Kidney epithelial cell (primary cell): ENCODE results near the gene LHFPL3. TPM values are rescaled to one million over a fixed set of nuclear protein-coding genes. Genes with fewer than 3 reads are reported as not detected.

Experiments
- DNase-seq: peaks from one replicate; pipeline ENCODE4 v3.0.0-alpha.2; 2010; ENCODE audit warnings: low read depth
- H3K27me3 ChIP-seq: 2 replicates; pipeline ENCODE4 v1.6.0; 2011; ENCODE audit warnings: low read length; ENCODE audit not compliant: control insufficient read depth, insufficient read depth
- H3K36me3 ChIP-seq: 2 replicates; pipeline ENCODE4 v1.5.1; 2011; ENCODE audit warnings: low read length; ENCODE audit not compliant: control insufficient read depth, insufficient read depth
- H3K4me3 ChIP-seq: 2 replicates; pipeline ENCODE4 v1.5.1; 2011; ENCODE audit warnings: low read depth, mild to moderate bottlenecking, control low read depth, low read length
- total RNA-seq: library from RNA; depleted of rRNA; stranded (reverse); fragments of >200 nt; gene quantifications from 2 replicates; pipeline ENCODE4 v1.2.3, GENCODE V29; 2015
- TF ChIP-seq, protein P1 (sequence below): IDR thresholded peaks from 2 replicates; pipeline ENCODE4 v1.5.1; 2011; ENCODE audit warnings: mild to moderate bottlenecking, moderate library complexity, low read length, control low read depth, inconsistent platforms; ENCODE audit not compliant: insufficient read depth, poor library complexity, severe bottlenecking

LHFPL3 gene
- total RNA-seq, 1 donor from 2014 or later = not detected

DNA sequence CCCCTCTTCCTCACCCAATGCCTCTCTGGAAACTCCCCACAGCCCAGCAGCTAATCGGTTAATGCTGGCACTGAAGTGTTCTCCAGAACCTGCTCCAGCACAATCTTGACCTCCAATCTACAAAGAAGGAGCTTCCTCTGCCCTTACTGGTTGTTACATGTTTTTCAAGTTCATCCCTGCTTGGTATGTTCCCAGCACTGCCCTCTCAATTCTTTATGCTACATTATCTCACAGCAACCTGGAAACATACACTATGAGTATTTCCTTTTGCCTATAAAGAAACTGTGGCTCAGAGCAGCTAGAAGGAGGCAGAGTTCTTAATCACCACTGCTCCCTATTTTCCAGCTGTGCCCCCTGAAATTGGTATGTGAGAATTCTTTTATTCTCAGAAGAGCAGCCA is 601.5 kb downstream of the LHFPL3 start:
- no peak for DNase-seq
- H3K4me3 ChIP-seq = no peak overlapping the region
- no peaks in the 10 kb centered on the region for H3K36me3 ChIP-seq
- H3K27me3 ChIP-seq = no peaks in the 10 kb centered on the region
- TF ChIP-seq, protein P1, sequence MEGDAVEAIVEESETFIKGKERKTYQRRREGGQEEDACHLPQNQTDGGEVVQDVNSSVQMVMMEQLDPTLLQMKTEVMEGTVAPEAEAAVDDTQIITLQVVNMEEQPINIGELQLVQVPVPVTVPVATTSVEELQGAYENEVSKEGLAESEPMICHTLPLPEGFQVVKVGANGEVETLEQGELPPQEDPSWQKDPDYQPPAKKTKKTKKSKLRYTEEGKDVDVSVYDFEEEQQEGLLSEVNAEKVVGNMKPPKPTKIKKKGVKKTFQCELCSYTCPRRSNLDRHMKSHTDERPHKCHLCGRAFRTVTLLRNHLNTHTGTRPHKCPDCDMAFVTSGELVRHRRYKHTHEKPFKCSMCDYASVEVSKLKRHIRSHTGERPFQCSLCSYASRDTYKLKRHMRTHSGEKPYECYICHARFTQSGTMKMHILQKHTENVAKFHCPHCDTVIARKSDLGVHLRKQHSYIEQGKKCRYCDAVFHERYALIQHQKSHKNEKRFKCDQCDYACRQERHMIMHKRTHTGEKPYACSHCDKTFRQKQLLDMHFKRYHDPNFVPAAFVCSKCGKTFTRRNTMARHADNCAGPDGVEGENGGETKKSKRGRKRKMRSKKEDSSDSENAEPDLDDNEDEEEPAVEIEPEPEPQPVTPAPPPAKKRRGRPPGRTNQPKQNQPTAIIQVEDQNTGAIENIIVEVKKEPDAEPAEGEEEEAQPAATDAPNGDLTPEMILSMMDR = no peak

DNA sequence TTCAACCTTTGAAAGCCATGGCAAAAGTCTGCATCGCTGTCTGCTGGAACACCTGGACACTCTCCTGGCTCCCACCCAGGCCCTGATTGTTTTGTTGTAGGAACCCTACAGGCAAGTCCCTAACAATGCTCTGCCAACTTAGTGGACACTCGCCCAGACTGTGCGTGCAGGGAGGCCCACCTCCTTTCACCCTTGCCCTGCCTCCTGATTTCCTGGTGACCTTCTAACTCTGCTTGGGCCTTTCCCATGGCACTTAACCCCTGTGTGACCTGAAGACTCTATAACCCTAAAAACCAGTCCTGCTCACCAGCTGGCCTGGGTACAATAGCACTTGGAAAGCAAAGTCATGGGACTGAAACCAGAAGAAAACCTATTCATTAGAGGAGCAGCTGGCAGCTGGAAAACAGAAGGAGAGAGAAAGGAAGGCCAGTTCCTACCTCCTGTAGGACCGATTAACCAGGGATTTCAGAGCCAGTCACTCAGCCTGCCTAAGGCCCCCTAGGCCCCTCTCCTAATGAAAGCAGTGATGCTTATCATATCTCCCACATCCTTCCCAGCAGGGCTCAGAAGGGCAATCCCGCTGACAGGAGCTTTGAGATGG is 602.9 kb downstream of the LHFPL3 start:
- no peak for DNase-seq
- H3K27me3 ChIP-seq = no peaks in the 10 kb centered on the region
- H3K36me3 ChIP-seq = no peaks in the 10 kb centered on the region
- TF ChIP-seq, protein P1 = no peak
- H3K4me3 ChIP-seq = no peak overlapping the region

- Histone ChIP-seq H3K36me3 (no peaks in the 10 kb centered on the region), H3K4me3 (no peak overlapping the region), H3K27me3 (no peaks in the 10 kb centered on the region)
- TF ChIP-seq, protein P1 = no peak
- DNase-seq = no peak
Observed at GRCh38 chr7:104933022-104933421, 604.6 kb downstream of the LHFPL3 start.

DNA sequence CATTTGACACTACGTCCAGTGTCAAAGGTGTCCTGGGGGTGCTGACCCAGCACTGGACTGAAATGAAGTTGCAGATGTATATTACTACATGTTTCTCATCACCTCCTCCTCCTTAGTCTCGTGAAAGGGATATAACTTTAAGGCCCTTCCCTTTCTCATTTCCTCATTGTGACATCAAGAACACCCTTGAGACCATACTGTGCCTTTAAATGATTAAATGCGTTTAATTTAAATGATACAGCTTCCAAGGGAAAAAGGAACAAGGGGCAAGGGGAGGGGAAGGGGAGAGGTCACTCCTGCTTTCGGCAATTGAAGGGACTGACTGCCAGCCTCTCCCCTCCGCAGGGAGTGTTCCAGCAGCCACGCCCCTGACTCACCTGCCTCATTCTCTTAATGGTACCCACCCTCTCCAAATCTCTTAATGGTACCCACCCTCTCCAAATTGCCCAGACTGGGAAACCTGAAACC is 605.2 kb downstream of the LHFPL3 start:
- Histone ChIP-seq H3K4me3 (no peak overlapping the region), H3K36me3 (no peaks in the 10 kb centered on the region), H3K27me3 (no peaks in the 10 kb centered on the region)
- TF ChIP-seq, protein P1 = no peak
- DNase-seq = no peak

DNA sequence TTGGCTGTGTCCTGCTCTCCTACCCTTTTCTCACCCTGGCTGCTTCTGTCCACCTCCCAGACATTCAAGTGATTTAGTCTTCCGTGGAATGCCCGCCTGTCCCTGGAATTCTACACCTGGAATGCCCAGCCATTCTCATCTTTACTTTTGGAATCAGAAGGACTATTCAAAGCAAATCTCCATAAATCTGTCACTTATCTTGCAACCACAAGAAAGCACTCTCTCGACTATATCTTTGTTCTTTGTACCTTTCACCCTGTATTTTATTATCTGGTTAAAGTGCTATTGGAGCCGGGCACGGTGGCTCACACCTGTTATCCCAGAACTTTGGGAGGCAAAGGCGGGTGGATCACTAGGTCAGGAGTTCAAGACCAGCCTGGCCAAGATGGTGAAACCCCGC is 606.3 kb downstream of the LHFPL3 start:
- Histone ChIP-seq H3K36me3 (no peaks in the 10 kb centered on the region), H3K27me3 (no peaks in the 10 kb centered on the region), H3K4me3 (no peak overlapping the region)
- TF ChIP-seq, protein P1 = no peak
- no peak for DNase-seq

DNA sequence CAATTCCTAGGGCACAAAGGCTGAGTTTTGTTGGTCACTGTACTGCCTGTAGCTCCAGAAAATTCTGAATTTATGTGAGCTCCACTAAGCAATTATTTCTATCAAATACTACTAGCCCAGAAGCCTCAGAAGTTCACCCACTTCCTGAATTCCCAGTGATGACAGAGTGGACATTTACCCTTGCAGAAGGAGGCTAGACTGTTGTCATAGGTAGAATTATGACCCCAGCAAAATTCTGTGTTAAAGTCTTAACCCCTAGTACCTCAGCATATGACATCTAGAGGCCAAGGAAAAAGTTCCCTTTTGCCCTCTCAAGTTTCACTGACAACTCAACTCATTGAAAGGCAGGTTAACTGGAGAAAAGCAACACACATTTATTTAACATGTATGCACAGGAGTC is 606.9 kb downstream of the LHFPL3 start:
- DNase-seq = no peak
- TF ChIP-seq, protein P1 = no peak
- no peaks in the 10 kb centered on the region for H3K27me3 ChIP-seq
- no peak overlapping the region for H3K4me3 ChIP-seq
- no peaks in the 10 kb centered on the region for H3K36me3 ChIP-seq
